Activated naive CD8-positive, alpha-beta T cell treated with anti-CD3 and anti-CD28 coated beads, Interleukin-2, amount 10 ng/mL, durations not matched to agents 7 days and 5 days (primary cell): Measurements from ENCODE around the gene DYNLL1. TPM values are rescaled to one million over a fixed set of nuclear protein-coding genes. Genes with fewer than 3 reads are reported as not detected.

ENCODE experiments used
- total RNA-seq, 2 experiments: library from RNA; stranded (reverse); gene quantifications; one replicate each; pipeline ENCODE4 v1.2.3, GENCODE V29; 2021

DYNLL1 gene
- total RNA-seq, 2 experiments from 2014 or later = 146 to 153 TPM

Other genes with a start within 250 kb of the DYNLL1 start
- 10 to 100 TPM; 89.0 to 94.7 TPM for gene PXN, start 230.4 kb upstream of the DYNLL1 start, total RNA-seq
- gene RNU4-2, start 204.2 kb upstream of the DYNLL1 start, total RNA-seq = 1,000 to 10,000 TPM; 4,069 to 4,265 TPM
- gene RNU4-1, start 202.9 kb upstream of the DYNLL1 start, total RNA-seq = 1,000 to 10,000 TPM; 1,307 to 1,401 TPM
- gene SIRT4, start 193.8 kb upstream of the DYNLL1 start, total RNA-seq = 1 to 10 TPM; 1.7 to 2.6 TPM
- not detected for gene PLA2G1B, start 168.3 kb upstream of the DYNLL1 start, total RNA-seq
- not detected for gene MSI1, start 126.9 kb upstream of the DYNLL1 start, total RNA-seq
- gene COX6A1, start 58.0 kb upstream of the DYNLL1 start, total RNA-seq = 100 to 1,000 TPM; 248 to 276 TPM
- 10 to 100 TPM; 23.8 to 24.0 TPM for gene TRIAP1, start 49.7 kb upstream of the DYNLL1 start, total RNA-seq
- gene GATC, start 49.7 kb upstream of the DYNLL1 start, total RNA-seq = 10 to 100 TPM; 26.4 to 31.3 TPM
- gene SRSF9, start 26.4 kb upstream of the DYNLL1 start, total RNA-seq = 100 to 1,000 TPM; 164 to 166 TPM
- 10 to 100 TPM; 24.6 to 25.2 TPM for gene COQ5, start 33.0 kb downstream of the DYNLL1 start, total RNA-seq
- gene RNF10, start 38.2 kb downstream of the DYNLL1 start, total RNA-seq = 100 to 1,000 TPM; 205 to 216 TPM
- 10 to 100 TPM; 59.4 to 62.3 TPM for gene POP5, start 85.3 kb downstream of the DYNLL1 start, total RNA-seq
- gene CABP1, start 144.5 kb downstream of the DYNLL1 start, total RNA-seq = 1 to 10 TPM; 1.4 to 1.7 TPM
- 10 to 100 TPM; 64.5 to 76.1 TPM for gene MLEC, start 191.0 kb downstream of the DYNLL1 start, total RNA-seq
- 10 to 100 TPM; 19.5 to 23.7 TPM for gene UNC119B, start 214.3 kb downstream of the DYNLL1 start, total RNA-seq
- gene ACADS, start 229.7 kb downstream of the DYNLL1 start, total RNA-seq = 10 to 100 TPM; 17.1 to 22.0 TPM